HUES64 (cell line): ENCODE measurements around the gene CCDC12.
"Not testable (repeated sequence)": the region's sequence is repeated elsewhere in the genome, so short reads cannot be mapped to it uniquely, and the experiment has no call there.

ENCODE experiments used
- H3K27ac ChIP-seq: 2 replicates; pipeline ENCODE4 v1.7.0; 2013; ENCODE audit warnings: low read depth, low read length, inconsistent platforms
- H3K27me3 ChIP-seq: 2 replicates; pipeline ENCODE4 v1.6.1; 2013; ENCODE audit warnings: mild to moderate bottlenecking, low read length; ENCODE audit not compliant: insufficient read depth
- H3K36me3 ChIP-seq: 2 replicates; pipeline ENCODE4 v1.6.1; 2013; ENCODE audit warnings: mild to moderate bottlenecking, low read length; ENCODE audit not compliant: insufficient read depth
- H3K4me1 ChIP-seq: 2 replicates; pipeline ENCODE4 v1.6.1; 2013; ENCODE audit warnings: mild to moderate bottlenecking, low read length, moderate library complexity; ENCODE audit not compliant: insufficient read depth
- H3K4me3 ChIP-seq: 2 replicates; pipeline ENCODE4 v1.5.1; 2013; ENCODE audit warnings: mild to moderate bottlenecking, low read length, moderate library complexity
- H3K9ac ChIP-seq: 2 replicates; pipeline ENCODE4 v1.6.1; 2013; ENCODE audit warnings: mild to moderate bottlenecking, low read depth, low read length
- H3K9me3 ChIP-seq: 2 replicates; pipeline ENCODE4 v1.6.1; 2013; ENCODE audit warnings: low read depth, low read length; ENCODE audit not compliant: insufficient read depth
- WGBS: fragments of 150-250, 120-280 bp; methylation state at CpG from one replicate; pipeline ENCODE4 v1.1.7; 2013; ENCODE audit warnings: missing lambda C conversion rate; 5-methylcytosine and 5-hydroxymethylcytosine counted together

CCDC12 gene

GRCh38 chr3:46914849-46915248 lies 61.7 kb downstream of the CCDC12 start:
- 95% methylated on average over 7 of the region's 7 CpGs for WGBS
- H3K27ac ChIP-seq: no peak overlapping the region
- no peak overlapping the region for H3K9ac ChIP-seq
- H3K36me3 ChIP-seq: peaks cover 34% of the 10 kb centered on the region
- H3K4me1 ChIP-seq: no peaks in the 10 kb centered on the region
- H3K27me3 ChIP-seq: no peaks in the 10 kb centered on the region
- peaks cover 15% of the 10 kb centered on the region for H3K9me3 ChIP-seq
- H3K4me3 ChIP-seq: no peak overlapping the region

DNA sequence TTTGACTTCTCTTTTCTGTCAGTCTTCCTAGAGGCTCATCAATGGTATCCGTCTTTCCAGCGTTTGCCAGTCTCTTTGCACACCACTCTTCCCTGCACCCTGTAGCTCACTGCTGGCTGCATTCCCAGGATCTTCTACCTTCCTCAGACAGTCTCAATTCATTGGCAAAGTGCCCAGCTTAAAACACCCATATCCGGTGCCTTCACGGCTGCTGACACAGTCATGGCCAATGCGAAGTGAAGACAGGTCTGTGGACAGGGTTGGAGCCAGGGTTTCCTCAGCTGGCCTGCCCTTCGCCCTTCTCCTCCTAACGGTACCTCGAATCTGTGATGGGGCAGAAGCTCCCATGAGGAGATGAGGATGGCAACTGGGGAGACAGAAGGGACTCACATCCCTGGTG lies 62.9 kb downstream of the CCDC12 start:
- Histone ChIP-seq H3K27ac (no peak overlapping the region), H3K27me3 (no peaks in the 10 kb centered on the region), H3K9ac (no peak overlapping the region), H3K4me3 (no peak overlapping the region), H3K9me3 (peaks cover 14% of the 10 kb centered on the region), H3K36me3 (peaks cover 22% of the 10 kb centered on the region), H3K4me1 (no peaks in the 10 kb centered on the region)
- 94% methylated on average over 8 of the region's 8 CpGs for WGBS

- Histone ChIP-seq H3K27me3 (no peaks in the 10 kb centered on the region), H3K4me3 (no peak overlapping the region), H3K27ac (no peak overlapping the region), H3K9me3 (peaks cover 8% of the 10 kb centered on the region), H3K4me1 (no peaks in the 10 kb centered on the region), H3K9ac (no peak overlapping the region), H3K36me3 (peaks cover 16% of the 10 kb centered on the region)
- 100% methylated on average over 2 of the region's 3 CpGs for WGBS
These were observed 63.6 kb downstream of the CCDC12 start for GRCh38 chr3:46912986-46913385.

GRCh38 chr3:46910914-46911313 lies 65.6 kb downstream of the CCDC12 start:
- 94% methylated on average over 10 of the region's 10 CpGs for WGBS
- not testable (repeated sequence) for H3K36me3 ChIP-seq, H3K9me3 ChIP-seq, H3K4me3 ChIP-seq, H3K9ac ChIP-seq, H3K27me3 ChIP-seq, H3K27ac ChIP-seq, H3K4me1 ChIP-seq

DNA sequence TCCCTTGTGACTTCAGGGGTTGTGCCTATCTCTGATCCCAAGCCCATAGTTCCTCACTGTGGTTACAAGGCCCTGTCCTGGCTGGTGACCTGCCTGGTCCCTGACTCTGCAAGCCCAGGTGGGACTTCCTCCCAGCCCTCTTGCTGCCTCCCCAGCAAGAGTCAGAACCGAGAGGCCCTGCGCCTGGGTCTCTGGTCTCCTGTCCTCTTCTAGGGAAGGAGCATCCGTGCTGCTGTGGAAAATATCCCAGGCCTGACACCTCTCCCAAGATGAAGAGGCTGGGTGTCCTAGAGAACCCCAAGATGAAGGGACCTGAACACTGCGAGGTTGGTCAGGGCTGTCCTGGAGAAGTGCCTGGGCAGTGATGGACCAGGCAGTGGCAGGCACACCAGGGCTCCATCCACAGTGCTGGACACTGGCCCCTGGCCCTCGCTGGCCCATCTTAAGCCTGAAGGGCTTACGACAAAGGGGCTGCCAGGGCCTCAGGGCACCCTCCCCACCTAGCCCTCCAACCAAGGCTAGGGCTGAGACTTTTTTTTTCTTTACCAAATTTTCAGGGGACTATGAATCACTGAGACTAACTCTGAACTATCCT lies 66.3 kb downstream of the CCDC12 start:
- H3K4me3 ChIP-seq: no peak overlapping the region
- 87% methylated on average over 6 of the region's 6 CpGs for WGBS
- H3K36me3 ChIP-seq: no peaks in the 10 kb centered on the region
- no peak overlapping the region for H3K27ac ChIP-seq
- H3K4me1 ChIP-seq: no peaks in the 10 kb centered on the region
- no peaks in the 10 kb centered on the region for H3K27me3 ChIP-seq
- no peak overlapping the region for H3K9ac ChIP-seq
- H3K9me3 ChIP-seq: no peaks in the 10 kb centered on the region

- H3K36me3 ChIP-seq: no peaks in the 10 kb centered on the region
- no peaks in the 10 kb centered on the region for H3K9me3 ChIP-seq
- H3K27me3 ChIP-seq: no peaks in the 10 kb centered on the region
- no peak overlapping the region for H3K9ac ChIP-seq
- 28% methylated on average over 18 of the region's 18 CpGs for WGBS
- no peak overlapping the region for H3K4me3 ChIP-seq
- no peaks in the 10 kb centered on the region for H3K4me1 ChIP-seq
- no peak overlapping the region for H3K27ac ChIP-seq
These were observed 66.9 kb downstream of the CCDC12 start for GRCh38 chr3:46909535-46910161.

DNA sequence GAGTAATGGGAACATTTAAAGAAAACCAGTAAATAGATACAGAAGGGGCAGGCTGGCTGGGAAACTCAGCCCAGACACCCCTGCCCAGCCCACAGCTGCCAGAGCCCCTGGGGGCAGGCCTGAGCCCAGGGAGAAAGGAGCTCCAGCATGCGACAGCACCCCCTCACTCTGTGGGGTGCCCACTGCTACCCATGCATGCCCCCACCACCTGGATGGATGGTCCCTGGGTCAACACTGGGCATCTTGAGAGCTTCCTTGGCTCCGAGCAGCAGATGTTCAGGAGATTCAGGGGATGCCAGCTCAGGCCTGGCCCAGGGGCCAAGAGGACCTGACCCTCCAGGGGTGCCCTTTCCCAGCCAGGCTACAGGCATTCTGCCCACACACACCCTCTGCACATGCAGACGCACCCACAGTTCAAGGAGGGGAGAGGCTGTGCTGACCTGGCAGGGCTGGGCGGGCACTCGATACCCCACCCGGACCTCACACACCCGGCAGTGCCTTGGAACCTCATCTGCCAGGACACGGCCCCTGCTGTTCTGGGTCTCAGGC lies 67.5 kb downstream of the CCDC12 start:
- Histone ChIP-seq H3K4me3 (no peak overlapping the region), H3K27me3 (no peaks in the 10 kb centered on the region), H3K36me3 (no peaks in the 10 kb centered on the region), H3K27ac (no peak overlapping the region), H3K9ac (no peak overlapping the region), H3K9me3 (no peaks in the 10 kb centered on the region), H3K4me1 (no peaks in the 10 kb centered on the region)
- WGBS: 85% methylated on average over 8 of the region's 8 CpGs

DNA sequence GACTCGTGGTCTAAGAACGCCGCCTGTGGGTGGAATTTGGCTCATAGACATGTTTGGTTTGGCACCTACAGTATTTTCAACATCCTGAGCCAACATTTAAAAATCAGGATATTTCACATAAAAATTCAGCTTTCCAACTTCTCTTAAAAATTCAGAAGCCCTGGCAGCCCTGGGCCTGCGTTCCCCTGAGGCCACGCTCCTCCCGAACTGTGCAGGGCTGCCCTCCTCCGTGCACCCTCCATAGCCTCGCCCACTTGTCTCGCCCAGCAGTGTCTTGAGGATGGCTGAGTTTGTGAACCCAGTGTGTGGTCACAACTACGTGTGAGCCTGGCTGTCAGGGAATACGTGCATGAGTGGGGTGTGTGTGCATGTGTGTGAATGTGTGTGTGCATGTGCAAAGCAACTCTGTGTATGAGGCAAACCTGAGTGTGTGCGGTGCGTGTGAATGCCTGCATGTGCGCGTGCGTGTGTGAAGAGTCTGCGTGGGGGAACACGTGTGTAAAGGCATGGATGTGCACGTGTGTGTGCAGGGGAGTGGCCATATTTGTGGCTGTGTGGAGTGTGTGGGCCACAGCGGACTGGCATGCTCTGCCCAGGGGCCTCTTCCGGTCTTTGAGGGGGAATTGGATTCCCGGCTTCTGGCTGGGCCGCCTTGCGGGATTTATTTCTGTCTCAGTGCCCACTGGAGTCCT lies 68.1 kb downstream of the CCDC12 start:
- Histone ChIP-seq H3K36me3 (no peaks in the 10 kb centered on the region), H3K9ac (no peak overlapping the region), H3K27ac (no peak overlapping the region), H3K4me1 (no peaks in the 10 kb centered on the region), H3K9me3 (no peaks in the 10 kb centered on the region), H3K27me3 (no peaks in the 10 kb centered on the region), H3K4me3 (no peak overlapping the region)
- WGBS: 94% methylated on average over 24 of the region's 24 CpGs

- no peaks in the 10 kb centered on the region for H3K9me3 ChIP-seq
- whole genome bisulfite sequencing: 89% methylated on average over 1 of the region's 1 CpG
- no peaks in the 10 kb centered on the region for H3K27me3 ChIP-seq
- H3K36me3 ChIP-seq: no peaks in the 10 kb centered on the region
- H3K4me3 ChIP-seq: no peak overlapping the region
- H3K27ac ChIP-seq: no peak overlapping the region
- no peak overlapping the region for H3K9ac ChIP-seq
- no peaks in the 10 kb centered on the region for H3K4me1 ChIP-seq
These were observed 68.6 kb downstream of the CCDC12 start for GRCh38 chr3:46907960-46908293.

DNA sequence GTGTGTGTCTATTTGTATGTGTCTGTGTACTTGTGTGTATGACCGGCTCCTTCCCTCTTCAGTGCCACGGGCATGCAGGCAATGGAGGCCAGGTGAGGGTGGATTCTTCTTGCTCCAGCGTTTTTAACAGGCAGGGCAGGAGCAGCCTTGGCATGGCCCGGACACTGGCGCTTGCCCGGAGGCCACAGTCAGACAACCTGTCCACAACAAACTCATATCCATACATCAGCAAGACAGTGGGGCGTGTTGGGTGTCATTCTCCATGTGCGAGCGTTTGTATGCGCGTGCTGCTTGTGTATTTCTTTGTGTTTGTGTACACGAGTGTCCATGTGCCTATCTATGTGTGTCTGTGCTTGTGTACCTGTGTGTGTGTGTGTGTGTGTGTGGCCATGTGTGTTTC lies 69.3 kb downstream of the CCDC12 start:
- 87% methylated on average over 12 of the region's 12 CpGs for WGBS
- H3K4me3 ChIP-seq: no peak overlapping the region
- no peaks in the 10 kb centered on the region for H3K9me3 ChIP-seq
- H3K9ac ChIP-seq: no peak overlapping the region
- no peak overlapping the region for H3K27ac ChIP-seq
- no peaks in the 10 kb centered on the region for H3K27me3 ChIP-seq
- no peaks in the 10 kb centered on the region for H3K36me3 ChIP-seq
- H3K4me1 ChIP-seq: no peaks in the 10 kb centered on the region

DNA sequence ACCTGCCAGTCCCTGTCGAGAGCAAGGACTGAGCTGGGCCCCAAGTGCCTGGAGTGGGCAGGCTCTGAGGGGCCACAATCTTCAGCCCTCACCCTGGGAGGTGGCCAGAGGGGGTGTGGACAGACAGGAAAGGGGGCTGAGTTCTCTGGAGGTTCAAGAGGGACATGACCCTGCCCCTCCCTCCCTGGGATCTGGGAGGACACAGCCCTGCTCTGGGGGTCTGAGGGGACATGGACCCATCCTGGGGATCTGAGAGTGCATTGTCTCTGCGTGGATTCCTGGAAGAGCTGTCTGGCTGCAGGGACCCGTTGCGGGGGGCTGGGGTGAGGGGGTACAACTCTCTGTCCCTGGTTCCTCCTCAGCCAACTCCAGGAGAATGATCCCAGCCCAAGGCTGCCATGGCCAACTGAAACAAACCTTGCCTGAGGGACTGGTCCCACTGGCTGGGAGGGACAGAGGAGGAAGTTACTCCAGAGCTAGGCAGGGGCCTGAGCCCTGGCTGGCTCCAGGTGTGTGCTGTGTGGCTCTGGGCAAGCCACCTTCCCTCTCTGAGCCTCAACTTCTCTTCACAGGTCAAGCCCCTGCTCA lies 70.0 kb downstream of the CCDC12 start:
- Histone ChIP-seq H3K27ac (no peak overlapping the region), H3K4me3 (no peak overlapping the region)
- WGBS: 89% methylated on average over 4 of the region's 4 CpGs

More for the DNA sequence above, 70.0 kb downstream of the CCDC12 start:
- H3K27me3 ChIP-seq: no peaks in the 10 kb centered on the region
- no peaks in the 10 kb centered on the region for H3K36me3 ChIP-seq
- H3K9me3 ChIP-seq: no peaks in the 10 kb centered on the region
- H3K9ac ChIP-seq: no peak overlapping the region
- no peaks in the 10 kb centered on the region for H3K4me1 ChIP-seq
